ENCODE measurements around the gene KCNN3.

DNA sequence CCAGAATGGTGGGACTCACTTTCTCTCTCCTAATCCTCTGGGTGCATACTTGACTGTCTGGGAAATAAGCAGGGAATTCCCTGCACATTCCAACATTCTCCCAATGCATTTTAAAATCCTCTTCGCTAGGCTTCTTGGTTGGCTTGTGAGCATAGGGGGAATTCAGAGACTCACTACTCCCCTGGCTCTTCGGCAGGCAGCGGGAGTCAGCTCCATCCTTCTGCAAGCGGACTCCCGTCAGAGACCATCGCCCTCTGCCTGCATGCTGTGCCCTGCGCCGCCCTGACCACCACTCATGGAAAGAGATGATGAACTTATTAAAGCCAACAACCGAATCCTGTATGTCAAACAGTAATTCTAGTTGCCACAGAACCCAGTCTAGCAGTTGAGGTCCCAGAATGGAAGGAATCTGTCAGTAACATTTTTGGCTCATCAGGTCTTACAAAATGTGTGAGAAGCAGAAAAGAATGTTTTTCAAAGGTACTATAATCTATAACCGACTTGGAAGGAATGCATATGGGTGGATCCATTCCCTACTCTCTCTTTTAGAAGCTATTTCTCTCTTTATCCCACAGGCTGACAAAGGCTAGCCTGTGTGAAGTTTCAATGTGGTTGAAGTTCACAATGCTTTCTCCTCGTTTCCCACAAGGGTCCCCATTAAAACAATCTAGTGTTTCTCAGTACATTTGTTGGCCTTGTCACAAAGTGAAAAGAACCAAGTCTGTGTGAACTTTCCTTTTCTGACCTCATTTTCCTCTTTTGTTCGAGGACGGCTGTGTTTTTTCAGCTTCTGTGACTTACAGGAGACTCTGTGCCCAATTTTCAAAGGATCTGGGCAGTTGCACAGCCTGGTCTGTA is 143.0 kb downstream of the KCNN3 start:
- no peak for TF ChIP-seq POLR2A (IDR thresholded peaks at IDR 0.05; ENCODE audit: low read depth)
- TF ChIP-seq, protein P1, sequence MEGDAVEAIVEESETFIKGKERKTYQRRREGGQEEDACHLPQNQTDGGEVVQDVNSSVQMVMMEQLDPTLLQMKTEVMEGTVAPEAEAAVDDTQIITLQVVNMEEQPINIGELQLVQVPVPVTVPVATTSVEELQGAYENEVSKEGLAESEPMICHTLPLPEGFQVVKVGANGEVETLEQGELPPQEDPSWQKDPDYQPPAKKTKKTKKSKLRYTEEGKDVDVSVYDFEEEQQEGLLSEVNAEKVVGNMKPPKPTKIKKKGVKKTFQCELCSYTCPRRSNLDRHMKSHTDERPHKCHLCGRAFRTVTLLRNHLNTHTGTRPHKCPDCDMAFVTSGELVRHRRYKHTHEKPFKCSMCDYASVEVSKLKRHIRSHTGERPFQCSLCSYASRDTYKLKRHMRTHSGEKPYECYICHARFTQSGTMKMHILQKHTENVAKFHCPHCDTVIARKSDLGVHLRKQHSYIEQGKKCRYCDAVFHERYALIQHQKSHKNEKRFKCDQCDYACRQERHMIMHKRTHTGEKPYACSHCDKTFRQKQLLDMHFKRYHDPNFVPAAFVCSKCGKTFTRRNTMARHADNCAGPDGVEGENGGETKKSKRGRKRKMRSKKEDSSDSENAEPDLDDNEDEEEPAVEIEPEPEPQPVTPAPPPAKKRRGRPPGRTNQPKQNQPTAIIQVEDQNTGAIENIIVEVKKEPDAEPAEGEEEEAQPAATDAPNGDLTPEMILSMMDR (IDR thresholded peaks at IDR 0.05) = no peak

All from esophagus muscularis mucosa (tissue), 3 donors.